Naive thymus-derived CD4-positive, alpha-beta T cell (primary cell): Measurements from ENCODE around the gene SEBOX. TPM values are rescaled to one million over a fixed set of nuclear protein-coding genes. Genes with fewer than 3 reads are reported as not detected.

Experiments used
- ATAC-seq: fragments of 150-1000 bp; cut with Tn5 transposase; 2 replicates; pipeline ENCODE4 v1.10.0; 2021; ENCODE audit warnings: mild to moderate bottlenecking, moderate library complexity
- CTCF ChIA-PET: fragments of 350-600 bp; sonication (Branson Sonifier 250); formaldehyde crosslinking; loops from one replicate; lab custom pipeline; 2021; ENCODE audit warnings: antibody characterized with exemption; lab: Charles Lee
- POLR2A ChIA-PET: fragments of 350-600 bp; sonication (Branson Sonifier 250); formaldehyde crosslinking; loops from one replicate; lab custom pipeline; 2021; ENCODE audit warnings: antibody characterized with exemption, inconsistent platforms; lab: Charles Lee
- DNase-seq, 9 donors: peaks; one replicate each; pipeline versions ENCODE4 v3.0.0 to v3.0.0-alpha.2; 2020 to 2022; ENCODE audit warnings: mixed read lengths in 1 of 9
- H3K27ac ChIP-seq: one replicate; pipeline ENCODE4 v1.7.0; 2013; ENCODE audit warnings: mild to moderate bottlenecking, low read depth, low read length, moderate library complexity
- H3K27me3 ChIP-seq, 2 donors: one replicate each; pipeline ENCODE4 v1.7.0; 2013; ENCODE audit warnings: low read length in 2 of 2, mild to moderate bottlenecking in 2 of 2, moderate library complexity in 2 of 2; ENCODE audit not compliant: control insufficient read depth in 2 of 2, insufficient read depth in 2 of 2
- H3K36me3 ChIP-seq, 3 experiments: 1 replicate in 2 of 3; 2 replicates in 1 of 3; pipeline ENCODE4 v1.7.0; 2013; ENCODE audit warnings: low read length in 3 of 3, mild to moderate bottlenecking in 3 of 3, moderate library complexity in 1 of 3; ENCODE audit not compliant: insufficient read depth in 3 of 3, control insufficient read depth in 2 of 3
- H3K4me1 ChIP-seq, 2 donors: one replicate each; pipeline ENCODE4 v1.7.0; 2013; ENCODE audit warnings: low read length in 2 of 2, mild to moderate bottlenecking in 2 of 2, moderate library complexity in 1 of 2; ENCODE audit not compliant: control insufficient read depth in 2 of 2, insufficient read depth in 2 of 2
- H3K4me3 ChIP-seq: 2 replicates; pipeline ENCODE4 v1.7.0; 2013; ENCODE audit warnings: mild to moderate bottlenecking, low read length
- H3K9me3 ChIP-seq, 3 experiments: 1 replicate in 2 of 3; 2 replicates in 1 of 3; pipeline ENCODE4 v1.7.0; 2013; ENCODE audit warnings: low read length in 3 of 3; ENCODE audit not compliant: control insufficient read depth in 2 of 3
- H3K27ac Mint-ChIP-seq, 9 donors: one replicate each; pipeline ENCODE4 v1.8.0; 2020 to 2022; ENCODE audit warnings: mixed read lengths in 9 of 9, mild to moderate bottlenecking in 8 of 9, moderate library complexity in 5 of 9, inconsistent platforms in 2 of 9
- H3K27me3 Mint-ChIP-seq, 5 donors: one replicate each; pipeline ENCODE4 v1.8.0; 2021 to 2022; ENCODE audit warnings: mixed read lengths in 5 of 5, mild to moderate bottlenecking in 1 of 5
- H3K36me3 Mint-ChIP-seq, 5 donors: one replicate each; pipeline ENCODE4 v1.8.0; 2020 to 2022; ENCODE audit warnings: mixed read lengths in 5 of 5, mild to moderate bottlenecking in 3 of 5, inconsistent platforms in 1 of 5
- H3K4me1 Mint-ChIP-seq, 7 donors: one replicate each; pipeline ENCODE4 v1.8.0; 2020 to 2022; ENCODE audit warnings: mixed read lengths in 7 of 7, mild to moderate bottlenecking in 3 of 7, inconsistent platforms in 1 of 7
- H3K4me3 Mint-ChIP-seq, 10 donors: one replicate each; pipeline ENCODE4 v1.8.0; 2020 to 2022; ENCODE audit warnings: mild to moderate bottlenecking in 10 of 10, mixed read lengths in 10 of 10, moderate library complexity in 6 of 10, inconsistent platforms in 2 of 10
- H3K9me3 Mint-ChIP-seq, 11 donors: one replicate each; pipeline ENCODE4 v1.8.0; 2020 to 2022; ENCODE audit warnings: mixed read lengths in 11 of 11, mild to moderate bottlenecking in 4 of 11, inconsistent platforms in 1 of 11, moderate library complexity in 1 of 11
- intact Hi-C, 2 donors: fragments of 100-400 bp; cut with micrococcal nuclease; formaldehyde crosslinking; loops; one replicate each; pipeline ENCODE4 v1.15.1; 2023
- polyA plus RNA-seq, 2 donors: library from polyadenylated mRNA; unstranded; fragments of 300-500 nt; fragmentation: Illumina TruSeq; gene quantifications; one replicate each; pipeline ENCODE4 v1.2.3, GENCODE V29; 2021
- total RNA-seq, 6 experiments: library from RNA in 5 of 6; stranded (reverse) in 5 of 6; gene quantifications; 1 replicate in 5 of 6; 2 replicates in 1 of 6; pipeline ENCODE4 v1.2.3 and lab custom pipeline; 2021 to 2026

SEBOX gene
- total and polyA plus RNA-seq, 7 experiments from 2014 or later: not detected

DNA sequence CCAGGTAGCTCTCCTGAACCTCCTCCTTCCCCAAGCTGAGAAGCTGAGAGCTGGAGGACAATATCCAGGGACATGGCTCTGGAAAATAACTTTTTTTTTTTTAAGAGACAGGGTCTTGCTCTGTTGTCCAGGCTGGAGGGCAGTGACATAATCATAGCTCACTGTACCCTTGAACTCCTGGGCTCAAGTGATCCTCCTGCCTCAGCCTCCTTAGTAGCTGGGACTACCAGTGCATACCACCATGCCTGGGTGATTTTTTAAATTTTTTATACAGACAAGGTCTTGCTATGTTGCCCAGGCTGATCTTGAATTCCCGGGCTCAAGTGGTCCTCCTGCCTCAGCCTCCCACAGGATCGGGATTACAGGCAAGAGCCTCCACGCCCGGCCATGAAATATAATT, 34.8 kb upstream of the SEBOX start:
- ATAC-seq: no peak
- H3K27ac ChIP-seq: no peak overlapping the region
- no peaks in the 10 kb centered on the region for H3K9me3 ChIP-seq
- intact Hi-C loops: no loop called here
- no peaks in the 10 kb centered on the region for H3K4me1 ChIP-seq
- H3K27me3 ChIP-seq: no peaks in the 10 kb centered on the region
- Mint-ChIP-seq H3K4me1 (peaks cover 0 to 14% (median 7%) of the 10 kb centered on the region in 7 donors), H3K36me3 (peaks cover 0 to 9% (median 3%) of the 10 kb centered on the region in 5 donors), H3K27ac (peak overlapping the region in 3 of 9 donors; percentile 10 to 59 (median 51)), H3K4me3 (no peak overlapping the region), H3K9me3 (peaks cover 0 to 1% (median 0%) of the 10 kb centered on the region in 11 donors), H3K27me3 (no peaks in the 10 kb centered on the region)
- H3K36me3 ChIP-seq: peaks cover 0 to 29% (median 0%) of the 10 kb centered on the region in 3 experiments
- ChIA-PET POLR2A (no interaction called here), CTCF (interaction anchor here (1.4 kb wide), 1 partner anchor 17 kb away, joined by 4 read pairs; no protein-coding TSS in a partner anchor)
- no peak overlapping the region for H3K4me3 ChIP-seq
- no peak for DNase-seq

DNA sequence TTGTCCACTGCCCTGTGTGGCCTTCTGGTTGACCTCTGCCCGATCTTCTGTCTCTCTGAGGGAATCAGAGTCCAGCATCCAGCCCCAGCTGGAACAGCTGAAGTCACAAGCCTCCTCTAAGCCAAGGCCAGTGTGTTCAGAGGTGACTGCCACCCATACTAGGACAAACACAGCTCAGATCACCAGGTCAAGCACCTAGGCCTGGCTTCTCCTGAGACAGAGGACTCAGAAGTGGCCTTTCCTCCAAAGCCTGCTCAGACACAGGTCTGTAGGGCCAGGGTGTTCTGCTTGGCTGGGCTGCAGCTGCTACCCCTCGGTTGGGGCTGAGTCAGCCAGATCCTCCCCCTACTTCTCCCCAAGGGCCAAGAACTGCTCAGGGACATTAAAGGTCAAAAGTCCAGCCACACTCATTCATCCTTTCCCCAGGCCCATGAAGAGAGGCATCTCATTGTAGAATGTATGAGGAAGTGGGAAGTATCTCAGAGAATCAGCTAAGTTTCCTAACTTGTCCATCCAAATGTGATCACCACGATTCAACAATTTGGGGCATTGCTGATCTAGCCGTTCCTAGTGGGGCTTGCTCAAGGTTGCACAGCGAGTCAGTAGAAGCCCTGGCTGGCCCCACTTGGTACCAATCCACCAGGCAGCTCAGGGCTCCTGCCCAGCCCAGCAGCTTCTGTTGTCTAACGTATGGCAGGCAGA, 33.4 kb upstream of the SEBOX start:
- Histone ChIP-seq H3K36me3 (peaks cover 0 to 34% (median 0%) of the 10 kb centered on the region in 3 experiments), H3K4me3 (no peak overlapping the region), H3K27me3 (no peaks in the 10 kb centered on the region), H3K9me3 (no peaks in the 10 kb centered on the region), H3K27ac (no peak overlapping the region), H3K4me1 (no peaks in the 10 kb centered on the region)
- Mint-ChIP-seq H3K27ac (peak overlapping the region in 4 of 9 donors; percentile 7 to 69 (median 40)), H3K4me1 (peaks cover 0 to 9% (median 0%) of the 10 kb centered on the region in 7 donors), H3K4me3 (no peak overlapping the region), H3K9me3 (peaks cover 0 to 1% (median 0%) of the 10 kb centered on the region in 11 donors), H3K36me3 (peaks cover 5 to 19% (median 6%) of the 10 kb centered on the region in 5 donors), H3K27me3 (no peaks in the 10 kb centered on the region)
- CTCF ChIA-PET: interaction anchor here (1.4 kb wide), 1 partner anchor 18 kb away, joined by 4 read pairs; no protein-coding TSS in a partner anchor
- ATAC-seq: no peak
- POLR2A ChIA-PET: interaction anchor here (0.6 kb wide), 1 partner anchor 11 kb away, joined by 6 read pairs; no protein-coding TSS in a partner anchor
- intact Hi-C loops: no loop called here
- DNase-seq: no peak

DNA sequence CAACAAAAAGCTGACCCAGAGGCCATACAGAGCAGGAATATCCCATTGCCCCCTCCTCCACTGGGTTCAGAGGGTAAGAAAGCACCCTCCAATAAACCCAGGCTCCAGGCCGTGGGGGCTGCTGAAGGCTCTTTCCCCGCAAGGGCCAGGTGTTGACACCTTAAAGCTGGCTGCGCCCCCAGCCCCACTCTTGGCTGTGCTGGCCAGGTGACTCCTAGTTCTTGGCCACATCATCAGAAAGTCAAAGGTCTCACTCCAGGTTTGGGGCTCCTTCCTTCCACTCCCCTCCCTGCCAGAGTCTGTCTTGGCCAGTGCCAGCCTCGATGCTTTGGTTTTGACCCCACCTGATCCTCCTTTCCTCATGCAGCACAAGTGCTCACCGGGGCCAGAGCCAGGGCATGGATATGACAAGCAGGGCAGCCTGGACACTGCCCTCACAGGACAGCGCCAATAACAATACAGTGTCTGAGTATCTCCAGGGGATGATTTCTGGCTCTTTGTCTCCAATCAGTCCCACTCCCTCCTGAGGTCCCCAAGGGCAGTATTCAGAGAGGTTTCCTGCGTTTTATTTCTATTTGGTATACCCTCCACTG, 32.8 kb upstream of the SEBOX start:
- Mint-ChIP-seq H3K9me3 (peaks cover 0 to 1% (median 0%) of the 10 kb centered on the region in 11 donors), H3K4me3 (no peak overlapping the region), H3K4me1 (peaks cover 0 to 7% (median 0%) of the 10 kb centered on the region in 7 donors), H3K36me3 (peaks cover 5 to 19% (median 6%) of the 10 kb centered on the region in 5 donors), H3K27me3 (no peaks in the 10 kb centered on the region), H3K27ac (peak overlapping the region in 2 of 9 donors; percentile 52 to 61)
- Histone ChIP-seq H3K27ac (no peak overlapping the region), H3K4me3 (no peak overlapping the region), H3K27me3 (no peaks in the 10 kb centered on the region), H3K36me3 (peaks cover 0 to 39% (median 0%) of the 10 kb centered on the region in 3 experiments), H3K9me3 (no peaks in the 10 kb centered on the region), H3K4me1 (no peaks in the 10 kb centered on the region)
- no peak for DNase-seq
- CTCF ChIA-PET: no interaction called here
- ATAC-seq: no peak
- POLR2A ChIA-PET: interaction anchor here (0.6 kb wide), 2 partner anchors 10 to 474 kb away, joined by 3 to 6 read pairs; no protein-coding TSS in a partner anchor
- intact Hi-C loops: no loop called here

DNA sequence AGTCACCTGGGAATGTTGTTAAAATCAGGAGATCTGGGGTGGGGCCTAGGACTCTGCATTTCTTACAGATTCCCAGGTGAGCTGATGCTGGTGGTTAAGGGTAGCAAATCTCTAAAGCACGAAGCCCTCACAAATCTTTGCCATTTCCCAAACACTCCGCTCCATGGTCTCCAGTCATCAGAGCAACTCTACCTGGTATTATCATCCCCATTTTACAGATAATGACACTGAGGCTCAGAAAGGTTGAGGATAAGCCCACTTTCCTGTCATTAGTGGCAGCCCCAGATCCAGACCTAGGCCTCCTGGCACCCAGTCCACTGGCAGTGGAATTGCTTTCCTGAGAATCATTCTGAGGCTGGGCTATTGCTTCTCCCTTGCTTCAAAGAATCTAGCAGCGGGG, 32.3 kb upstream of the SEBOX start:
- H3K9me3 ChIP-seq: no peaks in the 10 kb centered on the region
- no peaks in the 10 kb centered on the region for H3K4me1 ChIP-seq
- H3K36me3 ChIP-seq: peaks cover 0 to 44% (median 0%) of the 10 kb centered on the region in 3 experiments
- ChIA-PET POLR2A (interaction anchor here (0.6 kb wide), 1 partner anchor 475 kb away, joined by 3 read pairs; no protein-coding TSS in a partner anchor), CTCF (no interaction called here)
- Mint-ChIP-seq H3K27ac (no peak overlapping the region), H3K4me1 (peaks cover 0 to 4% (median 0%) of the 10 kb centered on the region in 7 donors), H3K4me3 (no peak overlapping the region), H3K27me3 (no peaks in the 10 kb centered on the region), H3K36me3 (peaks cover 5 to 19% (median 6%) of the 10 kb centered on the region in 5 donors), H3K9me3 (peaks cover 0 to 1% (median 0%) of the 10 kb centered on the region in 11 donors)
- no peak overlapping the region for H3K27ac ChIP-seq
- ATAC-seq: no peak
- intact Hi-C loops: no loop called here
- no peak for DNase-seq
- H3K4me3 ChIP-seq: no peak overlapping the region
- no peaks in the 10 kb centered on the region for H3K27me3 ChIP-seq

DNA sequence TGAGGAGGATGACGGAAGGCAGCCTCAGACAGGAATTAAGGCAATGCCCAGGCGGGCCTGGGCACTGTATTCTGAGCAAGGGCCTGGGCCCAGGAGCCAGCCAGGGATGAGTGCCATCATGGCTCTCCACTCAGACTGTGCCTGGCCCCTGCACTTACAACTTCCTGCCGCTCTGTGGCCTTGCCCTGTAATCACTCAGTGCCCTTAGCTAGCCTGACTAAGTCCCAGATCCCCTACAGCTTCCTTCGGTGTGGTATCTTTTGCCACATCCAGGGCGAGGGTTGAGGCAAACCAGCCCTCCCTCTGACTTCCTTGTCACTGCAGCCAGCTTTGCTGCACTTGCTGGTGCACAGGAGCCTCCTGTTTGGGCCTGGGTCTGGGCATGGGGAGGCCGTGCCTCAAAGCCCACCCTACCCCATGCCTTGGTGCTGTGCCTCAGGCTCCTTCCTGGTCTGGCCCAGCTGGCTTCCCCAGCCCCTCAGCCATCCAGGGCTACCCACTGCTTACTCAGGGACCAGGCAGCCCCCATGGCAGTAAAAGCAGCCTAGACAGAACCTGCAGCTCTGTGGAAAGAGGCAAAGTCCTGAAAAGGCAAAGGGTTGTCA, 31.7 kb upstream of the SEBOX start:
- peaks cover 0 to 2% (median 0%) of the 10 kb centered on the region in 7 donors for H3K4me1 Mint-ChIP-seq
- peaks cover 0 to 45% (median 0%) of the 10 kb centered on the region in 3 experiments for H3K36me3 ChIP-seq
- POLR2A ChIA-PET: interaction anchor here (0.6 kb wide), 1 partner anchor 475 kb away, joined by 3 read pairs; no protein-coding TSS in a partner anchor
- no peak overlapping the region for H3K27ac Mint-ChIP-seq
- H3K36me3 Mint-ChIP-seq: peaks cover 5 to 19% (median 6%) of the 10 kb centered on the region in 5 donors
- no peak overlapping the region for H3K4me3 ChIP-seq
- intact Hi-C loops: no loop called here
- H3K9me3 Mint-ChIP-seq: peaks cover 0 to 1% (median 0%) of the 10 kb centered on the region in 11 donors
- H3K27ac ChIP-seq: no peak overlapping the region
- no peaks in the 10 kb centered on the region for H3K9me3 ChIP-seq
- ATAC-seq (no peak), DNase-seq (no peak)
- CTCF ChIA-PET: no interaction called here
- no peaks in the 10 kb centered on the region for H3K4me1 ChIP-seq
- no peak overlapping the region for H3K4me3 Mint-ChIP-seq
- H3K27me3 Mint-ChIP-seq: no peaks in the 10 kb centered on the region
- H3K27me3 ChIP-seq: no peaks in the 10 kb centered on the region

DNA sequence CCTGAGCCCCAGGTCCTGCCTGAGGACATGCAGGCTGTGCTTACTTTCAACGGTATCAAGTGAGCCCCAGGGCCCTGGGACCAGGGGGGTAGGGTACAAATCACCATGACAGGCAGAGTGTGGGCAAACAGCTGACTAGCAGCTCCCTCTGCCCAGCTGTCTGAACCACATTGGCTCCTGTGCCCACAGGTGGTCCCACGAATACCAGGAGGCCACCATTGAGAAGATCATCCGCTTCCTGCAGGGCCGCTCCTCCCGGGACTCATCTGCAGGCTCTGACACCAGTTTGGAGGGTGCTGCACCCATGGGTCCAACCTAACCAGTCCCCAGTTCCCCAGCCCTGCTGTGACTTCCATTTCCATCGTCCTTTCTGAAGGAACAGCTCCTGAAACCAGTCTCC, 31.0 kb upstream of the SEBOX start:
- no peak for ATAC-seq
- no peak overlapping the region for H3K27ac Mint-ChIP-seq
- CTCF ChIA-PET: interaction anchor here (1.4 kb wide), 1 partner anchor 21 kb away, joined by 4 read pairs; no protein-coding TSS in a partner anchor

More for the DNA sequence above, 31.0 kb upstream of the SEBOX start:
- H3K4me1 ChIP-seq: no peaks in the 10 kb centered on the region
- no peak overlapping the region for H3K27ac ChIP-seq
- no peaks in the 10 kb centered on the region for H3K9me3 ChIP-seq
- Mint-ChIP-seq H3K4me3 (no peak overlapping the region), H3K27me3 (no peaks in the 10 kb centered on the region), H3K36me3 (peaks cover 9 to 24% (median 11%) of the 10 kb centered on the region in 5 donors), H3K9me3 (peaks cover 0 to 1% (median 0%) of the 10 kb centered on the region in 11 donors), H3K4me1 (peaks cover 0 to 2% (median 0%) of the 10 kb centered on the region in 7 donors)
- H3K4me3 ChIP-seq: no peak overlapping the region
- intact Hi-C loops: no loop called here
- POLR2A ChIA-PET: no interaction called here
- no peak for DNase-seq
- no peaks in the 10 kb centered on the region for H3K27me3 ChIP-seq
- H3K36me3 ChIP-seq: peaks cover 0 to 52% (median 2%) of the 10 kb centered on the region in 3 experiments
